Erythroblast (primary cell): Measurements from ENCODE around the gene ME3.

Experiments used
- GATA1 ChIP-seq: IDR thresholded peaks from 2 replicates; pipeline ENCODE4 v1.6.1; 2011; ENCODE audit warnings: low read depth, mild to moderate bottlenecking, control low read depth, low read length, moderate library complexity
- POLR2A ChIP-seq: IDR thresholded peaks from 2 replicates; pipeline ENCODE4 v1.6.1; 2011; ENCODE audit warnings: mild to moderate bottlenecking, low read length

- TF ChIP-seq POLR2A = no peak
- no peak for TF ChIP-seq GATA1
Measured at GRCh38 chr11:86497836-86498235, 174.6 kb downstream of the ME3 start.
